Activated CD8-positive, alpha-beta memory T cell treated with anti-CD3 and anti-CD28 coated beads for 1 hour (primary cell): ENCODE results near the gene ADSS1.

Experiments
- DNase-seq, 2 donors: peaks; one replicate each; pipeline ENCODE4 v3.0.0-alpha.2; 2020; ENCODE audit warnings: low read depth in 1 of 2; ENCODE audit errors: extremely low read depth in 1 of 2

The ADSS1 gene

DNA sequence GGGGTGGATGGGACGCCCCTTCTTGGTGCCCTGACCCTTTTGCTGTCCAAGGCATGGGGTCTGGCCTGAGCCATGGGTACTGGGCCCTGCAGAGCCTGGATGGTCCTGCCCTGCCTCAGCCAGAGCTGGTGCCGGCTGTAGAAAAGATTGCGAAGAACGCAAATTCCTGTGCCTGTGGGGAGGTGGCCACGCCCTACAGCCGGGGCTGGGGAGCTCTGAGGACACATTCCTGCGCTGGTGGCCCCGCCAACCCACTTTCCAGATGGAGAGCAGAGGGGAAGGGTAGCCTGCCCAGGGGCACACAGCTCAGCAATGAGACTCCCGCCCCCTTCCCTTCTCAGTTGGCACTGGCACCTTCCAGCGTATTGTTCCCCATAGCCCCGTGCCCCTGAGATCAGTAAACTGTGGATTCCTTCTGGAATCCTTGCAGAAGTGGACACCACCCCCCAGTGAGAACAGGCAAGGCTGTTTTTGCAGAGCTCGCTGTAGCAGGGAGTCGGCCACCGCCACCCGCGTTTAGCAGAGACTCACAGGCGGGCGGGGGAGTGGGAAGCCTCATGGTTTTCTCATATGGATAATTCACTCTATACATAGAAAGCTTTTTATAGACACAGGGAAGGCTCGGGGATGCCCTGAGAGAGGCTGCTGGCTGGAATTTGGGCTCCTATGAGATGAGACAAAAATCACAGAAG lies 26.0 kb upstream of the ADSS1 start:
- no peak for DNase-seq

DNA sequence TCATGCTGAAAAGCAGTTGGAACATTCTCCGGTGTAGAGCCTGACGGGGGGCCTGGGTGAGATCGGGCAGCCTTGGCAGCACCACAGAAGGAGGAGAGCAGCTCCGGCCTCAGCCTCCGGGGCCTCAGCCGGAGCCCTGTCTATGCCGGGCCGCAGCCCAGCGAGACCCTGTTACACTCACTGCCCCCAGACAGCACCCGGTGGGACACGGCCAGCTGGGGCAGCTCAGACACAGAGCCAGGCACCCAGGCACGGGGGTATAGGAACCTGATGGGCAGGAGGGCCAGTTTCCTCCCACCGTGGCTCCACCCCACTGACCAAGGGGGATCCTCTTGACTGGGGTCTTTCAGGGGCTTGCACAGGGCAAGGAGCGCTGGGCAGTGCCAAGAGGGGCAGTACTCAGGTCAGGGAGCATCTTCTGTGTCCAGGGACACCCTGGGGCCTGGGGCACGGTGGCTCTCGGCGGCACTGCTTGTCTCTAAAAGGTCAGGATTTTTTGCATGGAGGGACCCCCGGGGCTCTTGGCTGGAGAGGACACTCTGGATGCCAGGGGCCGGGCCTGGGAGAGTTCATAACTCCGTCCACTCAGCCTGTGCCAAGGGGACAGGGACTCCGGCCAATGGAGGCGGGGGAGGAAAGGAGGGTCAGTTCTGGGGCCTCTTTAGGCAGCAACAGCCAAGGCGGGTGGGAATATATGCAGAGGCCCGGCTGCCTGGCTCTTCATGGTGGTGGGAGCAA lies 25.2 kb upstream of the ADSS1 start:
- no peak for DNase-seq

GRCh38 chr14:104699426-104699748 lies 24.6 kb upstream of the ADSS1 start:
- DNase-seq = no peak

- DNase-seq = no peak
Measured at GRCh38 chr14:104700225-104700651, 23.8 kb upstream of the ADSS1 start.

- DNase-seq = no peak
Measured at GRCh38 chr14:104700747-104701217, 23.2 kb upstream of the ADSS1 start.

DNA sequence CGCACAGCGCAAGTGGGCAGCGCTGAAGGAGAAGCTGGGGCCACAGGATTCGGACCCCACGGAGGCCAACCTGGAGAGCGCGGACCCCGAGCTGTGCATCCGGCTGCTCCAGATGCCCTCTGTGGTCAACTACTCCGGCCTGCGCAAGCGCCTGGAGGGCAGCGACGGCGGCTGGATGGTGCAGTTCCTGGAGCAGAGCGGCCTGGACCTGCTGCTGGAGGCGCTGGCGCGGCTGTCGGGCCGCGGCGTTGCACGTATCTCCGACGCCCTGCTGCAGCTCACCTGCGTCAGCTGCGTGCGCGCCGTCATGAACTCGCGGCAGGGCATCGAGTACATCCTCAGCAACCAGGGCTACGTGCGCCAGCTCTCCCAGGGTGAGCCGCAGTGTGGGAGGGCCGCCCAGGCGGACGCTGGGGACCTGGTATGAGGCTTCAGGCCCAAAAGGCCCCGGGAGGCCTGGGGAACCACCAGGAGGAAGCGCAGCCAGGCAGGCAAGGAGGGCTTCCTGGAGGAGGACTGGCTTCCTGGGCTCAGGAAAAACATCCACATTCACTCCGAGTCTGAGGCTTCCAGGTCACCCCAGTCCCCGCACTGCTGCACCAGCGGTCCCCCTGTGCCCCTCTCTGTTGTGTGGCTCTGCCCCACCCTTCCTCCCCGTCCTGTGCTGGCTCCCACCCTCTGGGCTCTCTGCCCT lies 22.5 kb upstream of the ADSS1 start:
- DNase-seq = no peak

- no peak for DNase-seq
Measured at GRCh38 chr14:104702106-104702505, 21.9 kb upstream of the ADSS1 start.

DNA sequence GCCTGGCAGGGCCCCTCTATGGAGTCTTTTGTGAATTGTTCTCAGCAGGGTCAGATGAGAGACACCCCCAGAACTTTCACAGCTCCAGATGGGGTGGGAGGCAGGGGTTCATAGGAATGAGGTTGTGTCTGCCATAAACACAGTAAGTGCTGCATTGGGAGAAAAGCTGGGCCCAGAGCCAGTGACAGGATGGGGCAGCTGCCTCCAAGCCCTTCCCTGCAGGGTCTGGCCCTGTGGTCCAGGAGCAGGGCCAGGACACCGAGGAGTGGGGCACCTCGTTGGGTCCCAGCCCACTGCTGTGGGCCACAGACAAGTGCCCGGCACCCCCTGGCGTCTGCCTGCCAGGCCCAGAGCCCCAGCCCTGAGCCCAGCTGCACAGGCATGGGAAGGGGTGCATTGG lies 21.4 kb upstream of the ADSS1 start:
- no peak for DNase-seq

GRCh38 chr14:104703269-104703668 lies 20.8 kb upstream of the ADSS1 start:
- no peak for DNase-seq

DNA sequence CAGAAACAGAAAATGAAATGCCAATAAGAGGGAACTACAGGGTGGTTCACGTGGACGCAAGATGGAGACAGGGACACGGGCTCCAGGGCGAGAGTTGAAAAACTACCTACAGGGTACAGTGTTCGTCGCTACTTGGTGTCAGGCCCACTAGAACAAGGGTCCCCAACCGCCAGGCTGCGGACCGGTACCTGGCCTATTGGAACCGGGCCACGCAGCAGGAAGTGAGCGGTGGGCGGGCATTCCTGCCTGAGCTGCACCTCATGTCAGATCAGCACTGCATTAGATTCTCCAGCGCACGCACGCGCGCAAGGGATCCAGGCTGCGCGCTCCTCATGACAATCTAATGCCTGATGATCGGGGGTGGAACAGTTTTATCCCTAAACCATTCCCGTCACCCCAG lies 19.8 kb upstream of the ADSS1 start:
- DNase-seq = no peak

GRCh38 chr14:104705340-104706047 lies 18.5 kb upstream of the ADSS1 start:
- DNase-seq = no peak

- DNase-seq = no peak
Measured at GRCh38 chr14:104706733-104707607, 17.1 kb upstream of the ADSS1 start.

- no peak for DNase-seq
Measured at GRCh38 chr14:104707608-104708595, 16.1 kb upstream of the ADSS1 start.

- DNase-seq = peak; percentile 27 to 62
Measured at GRCh38 chr14:104708606-104709268, 15.3 kb upstream of the ADSS1 start.

GRCh38 chr14:104709387-104710039 lies 14.5 kb upstream of the ADSS1 start:
- DNase-seq = no peak

- no peak for DNase-seq
Measured at GRCh38 chr14:104710071-104710735, 13.8 kb upstream of the ADSS1 start.

- DNase-seq = no peak
Measured at GRCh38 chr14:104712881-104713734, 10.9 kb upstream of the ADSS1 start.
